A673 (cell line): ENCODE measurements around the gene ANKS1B.

Source experiments
- CTCF ChIP-seq: fragments of 300-800, 200-600 bp; sonication (generic); conservative IDR thresholded peaks from 2 replicates; pipeline ENCODE4 v1.5.1; 2017; ENCODE audit warnings: low read depth, mild to moderate bottlenecking, antibody characterized with exemption, low read length, moderate library complexity, mixed read lengths
- EZH2 ChIP-seq: fragments of 200-600 bp; sonication (generic); IDR thresholded peaks from 2 replicates; pipeline ENCODE4 v1.6.1; 2017; ENCODE audit warnings: borderline replicate concordance, low read depth, mild to moderate bottlenecking, mixed read lengths, antibody characterized with exemption, low read length; ENCODE audit not compliant: poor library complexity, severe bottlenecking

- TF ChIP-seq CTCF = no peak
- TF ChIP-seq EZH2 = no peak
Observed at GRCh38 chr12:99498756-99499155, 486.0 kb downstream of the ANKS1B start.
